Skin of body (tissue), 2 donors: ENCODE results near the gene ARID3B. TPM values are rescaled to one million over a fixed set of nuclear protein-coding genes. Genes with fewer than 3 reads are reported as not detected.

Source experiments
- DNase-seq: peaks from one replicate; lab custom pipeline; 2025; lab: John Stamatoyannopoulos, UW
- total RNA-seq: library from RNA; depleted of rRNA; stranded (reverse); fragments of >200 nt; gene quantifications from one replicate; pipeline ENCODE4 v1.2.3, GENCODE V29; 2014

Gene ARID3B
- total RNA-seq, 1 donor from 2014 or later, result 4.8 TPM

GRCh38 chr15:74636984-74637383 is 96.0 kb downstream of the ARID3B start:
- DNase-seq, result no peak

DNA sequence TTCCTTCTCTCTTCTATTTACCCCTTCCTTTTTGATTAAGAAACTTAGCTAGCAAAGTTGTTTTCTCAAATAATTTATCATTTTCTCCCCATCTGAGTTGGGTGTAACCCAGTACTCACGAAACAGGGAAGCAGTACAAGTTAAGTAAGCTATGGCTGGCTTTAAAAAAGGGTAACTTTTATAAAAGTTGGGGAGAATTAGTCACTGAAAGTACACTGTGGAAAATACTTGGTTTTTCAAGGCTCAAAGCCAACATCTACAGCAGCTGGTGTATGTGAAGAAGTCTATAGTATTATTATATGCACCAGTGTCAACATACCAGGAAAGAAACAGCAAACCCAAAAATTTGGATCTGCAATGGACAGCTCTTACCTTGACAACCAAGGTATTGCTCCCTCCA is 100.1 kb downstream of the ARID3B start:
- DNase-seq, result no peak

DNA sequence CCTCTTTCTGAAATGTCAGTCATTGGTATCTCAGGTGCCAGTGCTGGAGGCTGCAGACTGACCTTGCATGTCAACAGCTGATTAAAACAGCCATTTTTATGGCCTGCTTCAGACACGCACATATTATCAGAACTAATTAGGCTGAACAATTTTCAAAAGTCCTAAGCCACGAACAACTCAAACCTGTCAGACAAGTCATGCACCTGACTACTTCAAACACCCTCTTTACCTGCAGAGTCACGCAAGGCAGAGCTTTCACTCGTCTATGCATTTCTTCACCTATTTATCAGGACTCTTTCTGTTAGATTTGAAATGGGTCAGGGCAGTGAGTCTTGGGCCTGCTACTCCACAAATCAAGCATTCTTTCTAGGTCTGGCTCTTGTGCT is 101.3 kb downstream of the ARID3B start:
- DNase-seq, result no peak

- no peak for DNase-seq
Observed at GRCh38 chr15:74642734-74643664, 102.0 kb downstream of the ARID3B start.

- no peak for DNase-seq
Observed at GRCh38 chr15:74643665-74644204, 102.7 kb downstream of the ARID3B start.

- DNase-seq, result no peak
Observed at GRCh38 chr15:74646480-74646879, 105.5 kb downstream of the ARID3B start.

Other genes starting within 250 kb of the ARID3B start
- 0.69 TPM for gene CYP11A1, start 173.6 kb upstream of the ARID3B start, total RNA-seq
- gene SEMA7A, start 107.3 kb upstream of the ARID3B start, total RNA-seq, result 11.7 TPM
- gene UBL7, start 80.1 kb upstream of the ARID3B start, total RNA-seq, result 18.6 TPM
- 41.1 TPM for gene CLK3, start 74.6 kb downstream of the ARID3B start, total RNA-seq
- gene EDC3, start 154.8 kb downstream of the ARID3B start, total RNA-seq, result 14.7 TPM
- gene CYP1A1, start 184.3 kb downstream of the ARID3B start, total RNA-seq, result 0.69 TPM
- 0.10 TPM for gene CYP1A2, start 207.6 kb downstream of the ARID3B start, total RNA-seq
- gene CSK, start 240.9 kb downstream of the ARID3B start, total RNA-seq, result 21.4 TPM